ENCODE data around the gene ZNF91.
"Not testable (repeated sequence)": the region's sequence is repeated elsewhere in the genome, so short reads cannot be mapped to it uniquely, and the experiment has no call there.

The ZNF91 gene

GRCh38 chr19:23395041-23395721 lies at the start of gene ZNF91:
TSS of gene ZNF91 (minus strand) at chr19:23395471. CDS start at chr19:23395354, 117 bp downstream.
- DNase-seq (ENCODE audit: low spot score) = peak; percentile 80

- no peak for DNase-seq (ENCODE audit: low spot score)
Observed at GRCh38 chr19:23440791-23441190, 45.5 kb upstream of the ZNF91 start.

GRCh38 chr19:23440207-23440606 lies 44.9 kb upstream of the ZNF91 start:
- DNase-seq (ENCODE audit: low spot score) = no peak

GRCh38 chr19:23439623-23440022 lies 44.4 kb upstream of the ZNF91 start:
- no peak for DNase-seq (ENCODE audit: low spot score)

- DNase-seq (ENCODE audit: low spot score) = no peak
Observed at GRCh38 chr19:23437901-23438300, 42.6 kb upstream of the ZNF91 start.

- DNase-seq (ENCODE audit: low spot score) = no peak
Observed at GRCh38 chr19:23436944-23437343, 41.7 kb upstream of the ZNF91 start.

- no peak for DNase-seq (ENCODE audit: low spot score)
Observed at GRCh38 chr19:23436318-23436717, 41.0 kb upstream of the ZNF91 start.

- DNase-seq (ENCODE audit: low spot score) = no peak
Observed at GRCh38 chr19:23420824-23421223, 25.6 kb upstream of the ZNF91 start.

GRCh38 chr19:23419261-23419660 lies 24.0 kb upstream of the ZNF91 start:
- not testable (repeated sequence) for DNase-seq (ENCODE audit: low spot score)

- peak; percentile 11 for DNase-seq (ENCODE audit: low spot score)
Observed at GRCh38 chr19:23415561-23416191, 20.4 kb upstream of the ZNF91 start.

- DNase-seq (ENCODE audit: low spot score) = no peak
Observed at GRCh38 chr19:23415034-23415433, 19.8 kb upstream of the ZNF91 start.

- no peak for DNase-seq (ENCODE audit: low spot score)
Observed at GRCh38 chr19:23410155-23410554, 14.9 kb upstream of the ZNF91 start.

GRCh38 chr19:23409392-23410048 lies 14.2 kb upstream of the ZNF91 start:
- DNase-seq (ENCODE audit: low spot score) = no peak

- no peak for DNase-seq (ENCODE audit: low spot score)
Observed at GRCh38 chr19:23407616-23408133, 12.4 kb upstream of the ZNF91 start.

GRCh38 chr19:23406721-23407120 lies 11.4 kb upstream of the ZNF91 start:
- DNase-seq (ENCODE audit: low spot score) = no peak

GRCh38 chr19:23406091-23406490 lies 10.8 kb upstream of the ZNF91 start:
- no peak for DNase-seq (ENCODE audit: low spot score)

- DNase-seq (ENCODE audit: low spot score) = no peak
Observed at GRCh38 chr19:23404676-23405075, 9.4 kb upstream of the ZNF91 start.

- no peak for DNase-seq (ENCODE audit: low spot score)
Observed at GRCh38 chr19:23403581-23404324, 8.5 kb upstream of the ZNF91 start.

GRCh38 chr19:23403052-23403451 lies 7.8 kb upstream of the ZNF91 start:
- DNase-seq (ENCODE audit: low spot score) = no peak

GRCh38 chr19:23402388-23402787 lies 7.1 kb upstream of the ZNF91 start:
- DNase-seq (ENCODE audit: low spot score) = no peak

- DNase-seq (ENCODE audit: low spot score) = no peak
Observed at GRCh38 chr19:23401086-23401610, 5.9 kb upstream of the ZNF91 start.

- no peak for DNase-seq (ENCODE audit: low spot score)
Observed at GRCh38 chr19:23399443-23399842, 4.2 kb upstream of the ZNF91 start.

All from hepatic stellate cell (primary cell).